Stimulated activated CD4-positive, alpha-beta T cell treated with anti-CD3 and anti-CD28 coated beads, Interleukin-15, amount 100 ng/mL, for 1 hour (primary cell): ENCODE measurements around the gene MAEA.

ENCODE experiments used
- DNase-seq, 2 donors: peaks; one replicate each; pipeline ENCODE4 v3.0.0-alpha.2; 2020; ENCODE audit warnings: low read depth in 1 of 2, low spot score in 1 of 2

The MAEA gene

DNA sequence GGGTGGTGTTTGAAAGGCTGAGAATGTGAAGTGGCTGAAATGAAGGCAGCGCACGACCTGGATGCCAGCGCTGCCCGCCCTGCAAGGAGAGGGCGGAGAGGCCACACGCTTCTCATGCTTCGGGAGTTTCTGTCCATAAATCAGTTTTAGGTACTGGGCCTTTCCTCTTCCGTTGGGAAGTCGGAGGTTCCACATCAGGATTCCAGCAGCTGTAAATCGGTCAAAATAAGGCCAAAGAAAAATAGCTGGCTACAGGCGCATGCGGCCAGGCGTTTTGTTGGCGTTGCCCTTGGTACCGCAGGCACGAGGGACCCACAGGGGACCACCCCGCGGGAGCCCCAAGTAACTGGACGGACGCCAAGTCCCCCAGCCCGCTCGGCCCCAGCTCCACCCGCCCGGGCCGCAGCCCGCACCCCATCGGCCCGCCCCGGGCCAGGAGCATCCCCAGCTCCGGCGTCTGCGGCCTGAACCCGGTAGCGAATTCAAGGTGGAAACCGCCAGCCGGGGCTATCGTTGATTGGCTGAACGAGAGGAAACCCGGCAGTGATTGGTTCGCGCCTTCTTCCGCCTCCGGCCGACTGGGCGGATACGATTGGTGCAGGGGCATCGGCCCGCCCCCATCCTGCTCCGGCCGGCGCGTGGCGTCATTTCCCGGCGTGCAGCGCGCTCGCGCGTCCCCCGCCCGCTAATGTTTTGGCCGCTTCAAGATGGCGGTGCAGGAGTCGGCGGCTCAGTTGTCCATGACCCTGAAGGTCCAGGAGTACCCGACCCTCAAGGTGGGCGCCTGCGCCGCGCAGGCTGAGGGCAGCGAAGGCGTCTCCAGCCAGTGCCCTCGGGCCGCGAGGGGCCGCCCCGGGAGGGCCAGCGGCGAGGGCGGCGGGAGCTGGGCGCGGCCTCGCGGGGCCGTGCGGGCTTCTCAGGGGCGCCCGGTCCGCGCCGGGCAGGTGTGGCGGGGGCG is at the start of gene MAEA:
Gene MAEA, plus strand, starts transcription at position 685 of the 958 bp plus-strand sequence. Its CDS starts 23 bp downstream, at position 708.
- DNase-seq, result peak; percentile 94 to 95

DNA sequence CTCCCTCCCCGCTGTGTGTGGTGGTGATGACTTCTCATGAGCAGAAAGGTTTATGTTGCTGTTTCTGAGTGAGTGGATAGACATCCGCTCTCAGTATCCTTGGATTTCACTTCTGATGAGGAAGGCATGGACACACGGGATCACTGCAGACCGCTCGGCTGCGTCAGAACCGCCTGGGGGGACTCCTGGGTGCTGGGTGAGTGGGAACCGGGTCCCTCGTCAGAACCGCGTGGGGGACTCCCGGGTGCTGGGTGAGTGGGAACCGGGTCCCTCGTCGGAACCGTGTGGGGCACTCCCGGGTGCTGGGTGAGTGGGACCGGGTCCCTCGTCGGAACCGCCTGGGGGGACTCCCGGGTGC is 49.8 kb upstream of the MAEA start:
- DNase-seq, result no peak

DNA sequence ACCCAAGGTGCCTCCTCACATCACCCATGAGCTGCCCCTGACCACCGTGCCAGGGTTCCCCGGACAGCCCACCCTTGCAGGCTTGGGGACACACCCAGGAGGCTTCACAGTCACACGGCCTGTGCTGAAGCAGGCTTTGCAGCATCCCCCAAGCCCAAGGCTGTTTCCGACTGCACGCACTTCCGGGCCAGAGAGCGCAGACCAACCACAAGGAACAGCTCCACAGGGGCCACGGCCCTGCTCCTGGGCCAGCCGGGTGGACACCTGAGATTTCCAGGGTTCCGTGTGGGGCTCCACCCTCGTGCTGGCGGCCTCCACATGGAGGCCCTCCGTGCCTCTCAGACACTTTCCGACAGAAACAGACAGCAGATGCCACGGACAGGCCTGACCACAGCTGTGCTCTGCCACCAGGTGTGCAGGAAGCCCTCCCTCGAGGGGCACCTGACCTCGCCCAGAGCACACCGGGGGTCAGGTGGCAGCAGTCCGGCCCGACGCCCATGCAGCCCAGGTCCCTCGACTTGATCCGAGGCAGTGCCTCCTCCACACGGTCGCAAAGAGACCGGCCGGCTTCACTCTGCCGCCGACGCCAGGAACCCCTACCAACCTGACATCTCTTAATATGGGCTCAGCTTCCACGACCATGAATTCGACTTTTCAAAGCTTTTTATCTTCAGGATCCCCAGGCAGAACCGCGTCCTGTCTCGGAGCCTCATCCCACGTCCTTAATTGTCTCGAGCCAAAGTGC is 48.8 kb upstream of the MAEA start:
- DNase-seq, result no peak

DNA sequence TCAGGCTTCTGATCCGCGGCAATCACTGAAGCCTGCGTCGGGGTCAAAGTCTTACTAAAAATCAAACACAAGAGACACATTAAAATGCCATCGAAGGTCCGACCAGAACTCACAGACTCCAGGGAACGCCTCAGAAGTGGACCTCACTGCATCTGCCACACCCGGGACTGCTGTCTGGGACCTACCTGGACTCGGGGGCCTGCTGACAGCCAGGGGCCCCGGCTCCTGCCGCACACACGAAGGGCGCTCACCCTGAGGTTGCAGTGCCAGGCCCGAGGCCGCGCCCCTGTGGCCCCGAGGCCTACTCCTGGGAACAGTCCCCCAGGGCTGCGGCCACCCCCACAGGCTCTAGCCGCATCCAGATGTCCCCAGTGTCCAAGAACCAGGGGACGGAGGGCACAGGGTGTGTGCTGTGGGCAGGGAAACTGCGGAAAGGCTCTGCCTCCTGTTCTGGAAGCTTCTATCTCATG is 48.2 kb upstream of the MAEA start:
- no peak for DNase-seq

DNA sequence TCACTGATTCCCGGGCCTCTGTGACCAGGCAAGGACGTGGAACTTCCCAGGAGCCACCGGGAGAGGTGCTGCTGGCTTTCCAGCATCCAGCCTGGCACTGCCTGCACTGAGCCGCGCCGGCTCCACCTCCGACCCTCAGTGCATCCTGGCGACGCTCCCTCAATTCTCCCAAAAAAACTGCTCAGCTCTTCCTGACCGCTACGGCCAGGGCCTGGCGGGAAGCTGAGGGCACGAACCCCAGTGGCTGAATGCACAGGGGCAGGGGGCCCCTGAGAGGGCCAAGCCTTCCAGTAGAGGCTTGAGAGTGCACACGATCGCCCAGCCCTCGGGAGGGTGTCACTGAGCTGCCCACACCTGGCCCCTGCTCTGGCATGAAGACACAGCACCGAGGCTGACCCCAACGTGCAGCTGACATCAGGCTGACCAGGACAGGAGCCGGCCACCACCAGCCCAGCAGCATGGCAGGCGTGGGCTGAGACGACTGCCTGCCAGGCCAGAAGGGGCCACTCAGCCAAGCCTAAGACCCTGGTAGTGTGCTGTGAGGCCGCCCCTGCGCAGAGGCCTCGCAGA is 47.7 kb upstream of the MAEA start:
- DNase-seq, result no peak

DNA sequence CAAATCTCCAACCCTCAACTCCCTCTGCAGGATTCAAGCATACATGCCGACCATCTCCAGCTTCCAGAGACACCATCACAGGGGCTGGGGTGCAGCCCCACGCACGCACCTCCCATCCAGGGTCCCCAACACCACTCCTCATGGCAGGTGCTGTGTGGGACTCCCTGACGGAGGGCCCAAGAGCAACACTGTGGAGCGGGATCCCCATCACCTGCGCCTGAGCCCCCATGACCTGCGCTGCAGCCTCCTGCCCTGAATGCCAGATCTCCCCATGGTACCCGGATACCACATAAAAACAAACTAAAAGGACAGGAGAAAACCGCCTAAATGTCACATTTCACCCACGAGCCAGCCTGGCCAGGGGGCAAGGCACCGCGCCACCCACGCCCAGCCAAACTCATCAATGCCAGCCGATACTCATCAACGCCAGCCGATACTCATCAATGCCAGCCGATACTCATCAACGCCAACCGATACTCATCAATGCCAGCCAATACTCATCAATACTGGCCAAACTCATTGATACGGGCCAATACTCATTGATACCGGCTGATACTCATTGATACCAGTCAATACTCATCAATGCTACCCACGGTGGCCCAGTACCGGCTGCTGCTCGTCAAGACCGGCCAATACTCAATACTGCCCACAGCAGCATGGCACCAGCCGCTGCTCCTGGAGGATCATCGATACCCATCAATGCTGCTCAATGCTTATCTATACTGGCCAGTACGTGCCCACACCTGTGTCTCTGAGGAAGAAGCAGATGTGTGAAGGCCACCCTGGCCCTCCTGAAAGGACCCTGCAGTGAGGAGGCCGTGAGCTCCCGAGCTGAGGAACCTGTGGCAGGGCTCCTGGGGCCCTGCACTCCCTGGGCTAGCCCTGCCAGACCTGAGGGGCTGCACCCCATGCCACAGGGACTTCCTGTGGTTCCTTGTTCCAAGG is 46.9 kb upstream of the MAEA start:
- no peak for DNase-seq

DNA sequence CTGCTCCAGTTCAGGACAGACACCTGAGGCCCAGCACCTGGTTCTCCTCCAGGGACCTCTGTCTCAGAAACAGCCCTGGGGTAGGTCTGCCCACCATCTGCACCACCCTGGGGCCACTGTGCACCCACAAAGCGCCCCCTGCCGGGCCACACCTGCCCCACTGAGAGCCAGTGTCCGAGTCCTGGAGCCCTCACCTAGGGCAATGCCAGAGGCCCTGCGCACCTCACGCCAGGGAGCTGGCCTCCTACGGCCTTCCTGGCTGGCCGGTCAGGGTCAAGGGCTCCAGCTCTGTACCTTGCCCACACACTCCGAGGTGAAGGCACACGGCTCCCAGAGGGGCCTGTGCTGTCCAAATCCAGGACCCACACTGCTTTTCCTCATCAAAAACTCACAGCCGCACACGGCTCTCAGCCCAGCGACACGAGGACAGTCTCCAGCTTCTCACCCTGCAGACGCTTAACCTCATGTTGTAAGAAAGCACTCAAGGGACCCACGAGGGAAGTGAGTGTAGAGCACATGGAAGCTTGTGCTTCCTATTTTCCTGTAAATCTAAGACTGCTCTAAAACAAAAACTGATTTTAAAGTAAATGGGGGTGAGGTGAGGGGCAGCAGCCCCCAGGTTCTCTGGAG is 46.1 kb upstream of the MAEA start:
- DNase-seq, result no peak

DNA sequence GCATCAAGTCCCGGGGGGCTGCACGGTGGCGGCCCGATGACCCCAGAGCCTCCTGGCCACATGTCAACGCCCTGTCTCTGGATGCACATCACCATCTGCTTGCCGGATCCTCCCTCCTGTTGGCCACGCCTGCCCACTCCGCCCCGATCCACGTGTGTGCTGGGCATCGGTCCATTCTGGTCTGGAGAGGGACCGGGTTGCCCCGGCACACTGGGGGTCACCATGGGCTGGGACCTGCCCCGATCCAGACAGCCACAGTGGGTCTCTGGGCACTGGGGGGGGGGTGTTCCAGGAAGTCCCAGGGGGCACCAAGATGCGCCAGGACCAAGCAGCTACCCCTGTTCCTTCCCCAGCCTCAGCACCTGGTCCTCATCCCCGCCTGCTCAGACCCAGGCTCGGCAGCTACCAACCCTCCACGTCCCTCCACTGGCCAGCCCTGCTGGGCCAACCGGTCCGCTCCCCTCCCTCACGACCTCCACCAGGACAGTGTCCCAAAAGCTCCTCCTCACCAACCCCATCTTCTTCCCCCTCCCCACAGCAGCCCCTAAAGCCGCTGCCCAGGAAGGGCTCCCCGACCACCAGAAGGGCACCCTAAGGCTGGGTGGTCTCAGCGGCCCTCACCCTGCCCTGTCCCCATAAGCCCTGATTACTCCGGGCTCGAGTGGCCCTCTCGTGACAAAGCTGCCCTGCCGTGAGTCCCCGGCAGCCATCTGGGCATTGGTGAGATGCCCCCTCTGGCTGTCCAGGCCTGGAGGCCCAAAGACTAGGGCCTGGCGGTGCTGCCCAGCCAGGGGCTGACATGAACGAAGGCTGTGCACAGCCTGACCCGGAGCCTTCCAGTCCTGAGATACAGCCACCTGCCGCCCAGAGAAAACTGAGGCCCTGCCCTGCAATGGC is 45.4 kb upstream of the MAEA start:
- no peak for DNase-seq

DNA sequence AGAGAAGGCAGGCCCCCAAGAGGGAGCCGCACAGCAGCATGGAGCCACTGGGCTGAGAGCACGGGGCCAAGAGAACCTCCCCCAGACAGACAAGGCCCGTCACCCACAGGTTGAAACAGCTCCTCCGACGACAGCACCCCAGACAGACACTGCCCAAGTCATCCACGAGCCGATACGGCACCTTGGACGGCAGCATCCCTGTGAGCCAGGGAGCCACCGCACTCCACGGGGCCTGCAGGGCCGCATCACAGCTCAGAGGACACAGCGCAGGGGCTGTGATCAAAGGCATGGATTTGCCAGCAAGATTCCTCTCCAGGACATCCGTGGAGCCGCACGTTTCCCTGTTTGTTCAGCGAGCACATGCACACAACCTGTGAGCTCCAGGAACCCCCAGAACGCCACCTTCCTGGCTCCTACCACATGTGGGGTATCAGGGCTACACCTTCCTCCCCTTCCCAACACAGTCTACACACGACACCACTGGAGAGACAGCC is 44.7 kb upstream of the MAEA start:
- DNase-seq, result no peak

DNA sequence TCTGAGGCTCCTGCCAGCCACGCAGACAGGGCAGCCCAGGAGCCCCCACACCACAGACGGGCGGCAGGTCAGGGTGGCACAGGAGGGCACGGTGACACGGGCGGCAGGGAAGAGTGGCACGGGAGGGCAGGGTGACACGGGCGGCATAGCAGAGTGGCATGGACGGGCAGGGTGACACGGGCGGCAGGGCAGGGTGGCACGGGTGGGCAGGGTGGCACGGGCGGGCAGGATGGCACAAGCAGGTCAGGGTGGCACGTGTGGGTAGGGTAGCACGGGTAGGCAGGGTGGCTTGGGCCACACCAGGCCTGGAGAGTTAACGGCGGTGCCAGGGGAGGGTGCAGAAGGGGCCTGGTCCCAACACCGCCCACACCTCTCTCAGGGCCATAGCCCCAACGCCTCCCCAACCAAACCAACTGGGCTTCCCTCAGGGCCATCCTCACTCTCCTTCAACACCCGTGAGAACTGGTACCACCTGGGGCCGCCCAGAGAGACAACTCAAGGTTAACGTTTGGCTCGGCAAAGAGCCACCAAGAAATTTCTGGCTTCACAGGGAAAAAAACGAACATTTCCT is 44.1 kb upstream of the MAEA start:
- no peak for DNase-seq

DNA sequence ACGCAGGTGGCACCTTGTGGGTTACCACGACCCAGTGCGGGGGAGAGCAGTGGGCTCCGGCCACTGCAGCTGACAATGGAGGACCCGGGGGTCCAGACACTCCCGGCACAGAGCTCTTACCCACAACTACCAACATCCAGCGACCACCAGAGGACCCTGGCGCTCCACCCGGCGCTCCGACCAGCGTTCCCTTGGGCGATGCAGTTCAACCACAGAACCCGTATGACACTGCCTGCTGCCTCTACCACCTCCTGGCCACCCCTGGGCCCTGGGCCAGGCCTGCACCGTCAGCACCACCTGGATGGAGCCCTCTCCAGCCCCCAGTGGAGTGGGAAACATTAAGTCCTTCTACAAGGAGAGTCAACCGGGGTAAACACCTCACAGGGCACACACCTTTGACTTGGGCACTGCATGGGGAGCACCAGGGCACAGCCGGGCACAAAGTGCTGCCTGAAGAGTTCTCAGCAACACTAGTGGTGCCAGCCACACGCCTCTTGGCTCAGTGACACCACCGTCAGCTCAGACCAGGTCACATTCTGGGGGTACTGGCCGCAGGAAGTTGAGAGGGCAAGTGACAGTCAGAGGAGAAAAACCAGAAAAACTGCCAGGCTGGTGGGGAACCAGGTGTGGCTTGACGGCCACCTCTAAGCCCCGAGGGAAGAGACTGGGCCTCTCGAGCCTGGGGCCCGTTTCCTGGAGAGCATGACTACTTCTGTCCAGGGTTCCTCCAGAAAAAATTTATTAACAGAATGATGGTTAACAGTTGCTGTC is 43.4 kb upstream of the MAEA start:
- DNase-seq, result no peak

DNA sequence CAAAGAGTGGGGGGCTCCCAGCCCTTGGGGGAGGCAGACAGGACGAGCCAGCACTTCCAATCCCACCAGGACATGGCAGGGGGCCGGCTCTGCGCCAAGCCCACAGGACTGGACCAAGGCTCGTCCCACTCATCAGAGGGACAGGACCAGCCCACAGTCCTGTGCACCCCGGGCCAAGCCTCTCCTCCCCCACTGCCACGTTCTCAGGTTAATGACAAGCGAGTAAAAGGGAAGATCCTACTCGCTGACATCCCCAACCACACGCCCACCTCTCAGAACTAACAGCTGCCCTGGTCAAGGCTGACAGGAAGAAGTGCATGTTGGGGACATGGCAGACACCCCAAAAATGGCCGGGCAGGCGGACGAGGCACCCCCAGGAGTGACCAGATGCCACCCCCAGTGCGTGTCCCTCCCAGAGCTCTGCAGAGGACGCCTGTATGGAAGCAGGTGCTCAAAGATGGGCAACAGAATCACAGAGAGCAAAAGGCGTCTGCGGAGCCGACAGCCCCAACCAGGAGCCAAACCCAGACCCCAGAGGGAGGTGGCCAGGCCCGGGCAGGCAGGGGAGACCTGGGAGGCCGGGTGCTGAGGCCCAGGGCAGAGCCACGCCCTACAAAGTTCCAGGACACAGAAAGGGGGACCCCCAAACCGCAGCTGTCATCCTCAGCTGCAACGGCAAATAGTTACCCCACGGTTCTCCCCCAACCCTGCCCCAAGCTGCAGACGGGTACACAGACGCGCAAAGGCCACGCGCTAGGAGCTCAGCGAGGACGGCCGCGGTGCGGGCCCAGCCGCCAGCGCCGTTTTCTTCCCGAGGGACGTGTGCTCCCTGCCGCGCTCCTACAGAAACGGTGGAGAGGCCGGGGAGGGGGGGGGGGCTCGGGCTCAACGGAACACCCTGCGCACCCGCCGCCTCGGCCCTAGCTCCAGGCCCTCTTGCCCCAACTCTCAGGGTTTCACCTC is 42.5 kb upstream of the MAEA start:
- no peak for DNase-seq

DNA sequence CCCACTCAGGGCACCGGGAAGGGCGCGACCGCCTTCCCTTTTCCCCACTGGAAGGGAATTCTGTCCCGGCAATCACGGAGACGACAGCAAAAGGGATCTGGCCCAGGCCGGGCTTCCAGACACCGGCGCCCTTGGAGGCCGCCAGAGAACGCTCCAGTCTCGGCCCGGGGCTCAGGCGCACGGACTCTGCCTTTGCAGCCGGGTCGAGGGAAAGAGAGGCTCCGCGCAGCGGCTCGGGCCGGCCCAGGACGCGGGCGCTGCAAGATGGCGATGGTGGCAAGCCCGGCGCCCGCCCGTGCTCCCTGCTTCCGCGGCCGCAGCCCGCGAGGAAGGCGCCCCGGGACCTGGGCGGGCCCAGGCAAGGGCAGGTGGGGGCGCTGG is 41.8 kb upstream of the MAEA start:
- DNase-seq, result no peak

DNA sequence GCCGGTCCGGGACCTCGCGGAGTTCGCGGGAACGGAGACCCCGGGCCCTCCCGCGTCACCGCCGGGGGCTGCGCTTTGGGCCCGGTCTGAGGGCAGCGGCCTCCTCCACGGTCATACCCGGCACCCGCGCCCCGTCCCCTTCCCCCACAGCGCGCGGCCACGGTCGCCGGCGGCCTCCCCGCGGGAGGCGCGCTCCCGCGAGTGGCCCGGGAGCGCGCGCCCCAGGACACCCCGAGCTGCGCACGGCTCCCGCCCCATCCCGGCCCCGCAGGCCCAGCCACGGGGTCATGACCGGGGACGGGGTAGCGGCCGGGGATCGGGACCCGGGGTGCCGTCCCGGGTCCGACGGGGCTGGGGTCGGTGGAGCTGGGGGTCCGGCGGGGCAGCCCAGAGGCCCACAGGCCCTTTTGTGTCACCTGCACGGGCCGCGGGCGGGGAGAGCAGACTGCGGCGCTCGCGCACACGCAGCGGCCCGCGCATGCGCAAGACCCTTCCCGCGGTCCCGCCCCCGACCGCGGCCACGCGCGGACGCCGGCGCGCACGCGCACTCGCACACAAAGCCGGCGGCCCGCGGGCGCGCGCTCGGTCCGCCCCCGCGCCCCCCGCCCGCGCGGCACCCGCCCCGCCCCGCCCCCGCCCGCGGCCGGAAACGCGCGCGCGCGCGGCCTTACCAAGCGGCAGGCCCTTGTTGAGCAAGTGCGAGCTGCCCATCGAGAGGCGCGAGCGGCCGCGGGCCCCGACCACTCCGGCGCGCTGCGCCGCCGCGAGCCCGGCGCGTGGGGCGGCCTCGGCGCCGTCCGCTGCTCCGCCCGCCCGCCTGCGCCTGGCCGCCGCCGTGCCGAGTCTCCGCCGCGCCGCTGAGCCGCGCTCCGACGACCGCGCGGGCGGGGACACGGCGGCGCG is 41.2 kb upstream of the MAEA start, which contains the start of gene CTBP1:
Gene CTBP1, minus strand, starts transcription at position 886 of the 903 bp plus-strand sequence. CDS start 7,799 bp downstream, outside the sequence.
- DNase-seq, result peak; percentile 76 to 79

DNA sequence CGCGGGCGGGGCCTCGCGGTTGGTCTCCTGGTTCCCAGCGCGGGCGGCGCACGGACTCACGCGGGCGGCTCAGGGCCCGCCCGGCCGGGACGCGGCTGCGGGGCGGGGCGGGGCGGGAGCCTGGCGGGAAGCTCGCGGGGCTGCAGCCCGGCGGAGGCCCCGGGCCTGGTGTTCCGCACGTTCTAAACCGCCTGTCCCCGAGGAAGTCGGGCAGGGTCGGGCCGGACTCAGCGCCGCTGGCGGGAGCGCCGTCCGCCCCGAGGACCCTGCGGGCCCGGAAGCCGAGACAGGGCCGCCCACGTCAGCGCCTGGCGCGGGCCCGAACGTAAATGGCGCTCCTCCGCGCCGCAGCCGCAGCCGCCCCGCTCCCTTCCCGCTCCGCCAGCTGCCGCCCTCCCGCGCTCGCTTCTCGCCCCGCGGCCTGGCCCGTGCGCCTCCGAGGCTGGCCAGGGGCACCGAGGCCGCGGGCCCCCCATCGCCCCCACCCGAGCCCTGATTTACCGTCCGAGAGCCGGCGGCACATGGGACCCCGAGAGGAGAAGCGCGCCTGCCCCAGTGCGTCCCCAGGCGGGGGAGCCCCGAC is 40.5 kb upstream of the MAEA start:
- DNase-seq, result peak; percentile 70 to 82
